GM23248 (cell line): ENCODE results near the gene ACLY.

Experiments used
- EZH2 ChIP-seq: fragments of 200-600 bp; sonication (generic); IDR thresholded peaks from 2 replicates; pipeline ENCODE4 v1.6.1; 2018; ENCODE audit warnings: antibody characterized with exemption, mild to moderate bottlenecking; ENCODE audit not compliant: insufficient read depth, poor library complexity, severe bottlenecking
- EZH2phosphoT487 ChIP-seq: fragments of 200-600 bp; sonication (generic); IDR thresholded peaks from 2 replicates; pipeline ENCODE4 v1.6.1; 2018; ENCODE audit warnings: antibody characterized with exemption, moderate library complexity, mild to moderate bottlenecking, low read depth; ENCODE audit not compliant: insufficient read depth

GRCh38 chr17:41891135-41892020 is 27.4 kb downstream of the ACLY start:
- no peak for TF ChIP-seq EZH2
- TF ChIP-seq EZH2phosphoT487 = no peak
